SK-N-SH treated with all-trans-retinoic acid at 6 μM for 48 hours (cell line): ENCODE data around the gene DRAXIN.

Experiments used
- ATAC-seq: fragments of 200-7000 bp; cut with Tn5 transposase; 3 replicates; pipeline ENCODE4 v1.9.1; 2020; ENCODE audit warnings: mild to moderate bottlenecking, moderate library complexity
- ARNTL ChIP-seq: fragments of 450-650 bp; formaldehyde crosslinking; IDR thresholded peaks from 2 replicates; pipeline ENCODE4 v1.5.0; 2020; ENCODE audit warnings: low read depth, mild to moderate bottlenecking, moderate library complexity, borderline replicate concordance
- BACH2 ChIP-seq: fragments of 250-450 bp; sonication (Bioruptor Pico); IDR thresholded peaks from 2 replicates; pipeline ENCODE4 v1.9.0; 2021; ENCODE audit warnings: mild to moderate bottlenecking, borderline replicate concordance
- CREB5 ChIP-seq: fragments of 250-450 bp; sonication (Bioruptor Pico); IDR thresholded peaks from 2 replicates; pipeline ENCODE4 v1.5.1; 2020; ENCODE audit warnings: low read depth, mild to moderate bottlenecking, moderate library complexity
- CSDC2 ChIP-seq: fragments of 250-450 bp; sonication (Bioruptor Pico); IDR thresholded peaks from 2 replicates; pipeline ENCODE4 v1.5.0; 2020; ENCODE audit warnings: mild to moderate bottlenecking, moderate library complexity
- CSRNP3 ChIP-seq: fragments of 250-450 bp; sonication (Bioruptor Pico); IDR thresholded peaks from 2 replicates; pipeline ENCODE4 v1.5.1; 2021; ENCODE audit warnings: mild to moderate bottlenecking, moderate library complexity
- ESRRG ChIP-seq: fragments of 250-450 bp; sonication (Bioruptor Pico); IDR thresholded peaks from 2 replicates; pipeline ENCODE4 v1.6.1; 2021; ENCODE audit warnings: mild to moderate bottlenecking
- GLIS3 ChIP-seq: fragments of 250-450 bp; sonication (Bioruptor Pico); IDR thresholded peaks from 2 replicates; pipeline ENCODE4 v1.5.0; 2020; ENCODE audit warnings: mild to moderate bottlenecking, moderate library complexity
- ISL1 ChIP-seq: fragments of 250-450 bp; sonication (Bioruptor Pico); IDR thresholded peaks from 2 replicates; pipeline ENCODE4 v2.1.2; 2022; ENCODE audit warnings: mild to moderate bottlenecking, moderate library complexity
- OSR1 ChIP-seq: fragments of 250-450 bp; sonication (Bioruptor Pico); IDR thresholded peaks from 2 replicates; pipeline ENCODE4 v1.8.0; 2022; ENCODE audit warnings: moderate library complexity, mild to moderate bottlenecking, inconsistent platforms
- PATZ1 ChIP-seq: fragments of 250-450 bp; sonication (Bioruptor Pico); IDR thresholded peaks from 2 replicates; pipeline ENCODE4 v1.8.0; 2020; ENCODE audit warnings: mild to moderate bottlenecking, moderate library complexity, borderline replicate concordance
- POU6F1 ChIP-seq: fragments of 250-450 bp; sonication (Bioruptor Pico); IDR thresholded peaks from 2 replicates; pipeline ENCODE4 v1.8.0; 2021; ENCODE audit warnings: low read depth, mild to moderate bottlenecking, moderate library complexity, borderline replicate concordance
- PPARA ChIP-seq: fragments of 250-450 bp; sonication (Bioruptor Pico); IDR thresholded peaks from 2 replicates; pipeline ENCODE4 v1.5.0; 2020; ENCODE audit warnings: mild to moderate bottlenecking, borderline replicate concordance
- RARB ChIP-seq: fragments of 250-450 bp; sonication (Bioruptor Pico); IDR thresholded peaks from 2 replicates; pipeline ENCODE4 v1.8.0; 2021; ENCODE audit warnings: mild to moderate bottlenecking, moderate library complexity
- SNAI2 ChIP-seq: fragments of 250-450 bp; sonication (Bioruptor Pico); IDR thresholded peaks from 2 replicates; pipeline ENCODE4 v1.5.0; 2020; ENCODE audit warnings: mild to moderate bottlenecking, moderate library complexity
- TCF4 ChIP-seq: fragments of 250-450 bp; sonication (Bioruptor Pico); IDR thresholded peaks from 2 replicates; pipeline ENCODE4 v1.8.0; 2021; ENCODE audit warnings: mild to moderate bottlenecking, moderate library complexity, borderline replicate concordance
- TOX ChIP-seq: fragments of 250-450 bp; sonication (Bioruptor Pico); IDR thresholded peaks from 2 replicates; pipeline ENCODE4 v1.8.0; 2021; ENCODE audit warnings: mild to moderate bottlenecking, moderate library complexity, borderline replicate concordance
- TSHZ2 ChIP-seq: fragments of 250-450 bp; sonication (Bioruptor Pico); IDR thresholded peaks from 2 replicates; pipeline ENCODE4 v1.5.0; 2020; ENCODE audit warnings: mild to moderate bottlenecking, moderate library complexity
- ZFP3 ChIP-seq: fragments of 250-450 bp; sonication (Bioruptor Pico); IDR thresholded peaks from 2 replicates; pipeline ENCODE4 v1.5.0; 2020; ENCODE audit warnings: mild to moderate bottlenecking, moderate library complexity
- ZFP30 ChIP-seq: fragments of 450-650 bp; formaldehyde crosslinking; IDR thresholded peaks from 2 replicates; pipeline ENCODE4 v1.5.0; 2022; ENCODE audit warnings: mild to moderate bottlenecking, moderate library complexity
- ZNF565 ChIP-seq: fragments of 450-650 bp; formaldehyde crosslinking; conservative IDR thresholded peaks from 2 replicates; pipeline ENCODE4 v1.5.0; 2020; ENCODE audit warnings: low read depth, mild to moderate bottlenecking, moderate library complexity
- ZNF70 ChIP-seq: fragments of 450-650 bp; formaldehyde crosslinking; IDR thresholded peaks from 2 replicates; pipeline ENCODE4 v1.5.0; 2020; ENCODE audit warnings: mild to moderate bottlenecking, moderate library complexity
- ZNF8 ChIP-seq: fragments of 450-650 bp; formaldehyde crosslinking; IDR thresholded peaks from 2 replicates; pipeline ENCODE4 v1.5.0; 2020; ENCODE audit warnings: mild to moderate bottlenecking, moderate library complexity

Gene DRAXIN

GRCh38 chr1:11765661-11766428, 74.3 kb downstream of the DRAXIN start:
- ATAC-seq: no peak
- TF ChIP-seq GLIS3 (CRISPR knock-in tag) (no peak), ZFP3 (no peak), RARB (CRISPR knock-in tag) (no peak), ARNTL (CRISPR knock-in tag) (no peak), CSRNP3 (CRISPR knock-in tag) (no peak), TOX (CRISPR knock-in tag) (no peak), CREB5 (CRISPR knock-in tag) (no peak), ISL1 (no peak), ZNF70 (CRISPR knock-in tag) (no peak)
- TF ChIP-seq, all 23 proteins: peak for 0

- no peak for TF ChIP-seq PPARA (CRISPR knock-in tag)
- no peak for TF ChIP-seq BACH2 (CRISPR knock-in tag)
- TF ChIP-seq ISL1: no peak
- TF ChIP-seq CREB5 (CRISPR knock-in tag): no peak
- no peak for TF ChIP-seq TOX (CRISPR knock-in tag)
- TF ChIP-seq POU6F1 (CRISPR knock-in tag): no peak
- TF ChIP-seq ZNF70 (CRISPR knock-in tag): no peak
- no peak for TF ChIP-seq PATZ1
- TF ChIP-seq ZNF8 (CRISPR knock-in tag): no peak
- TF ChIP-seq ZFP30 (CRISPR knock-in tag): no peak
- no peak for TF ChIP-seq GLIS3 (CRISPR knock-in tag)
- no peak for TF ChIP-seq ZNF565 (CRISPR knock-in tag)
- TF ChIP-seq RARB (CRISPR knock-in tag): no peak
- no peak for TF ChIP-seq TCF4 (CRISPR knock-in tag)
- TF ChIP-seq TSHZ2 (CRISPR knock-in tag): no peak
- no peak for TF ChIP-seq SNAI2
- TF ChIP-seq ESRRG (CRISPR knock-in tag): no peak
- TF ChIP-seq CSDC2 (CRISPR knock-in tag): no peak
- no peak for TF ChIP-seq ARNTL (CRISPR knock-in tag)
- no peak for TF ChIP-seq OSR1
- no peak for ATAC-seq
Measured at GRCh38 chr1:11766429-11766776, 74.9 kb downstream of the DRAXIN start.
